ENCODE results near the gene GRID2. TPM values are rescaled to one million over a fixed set of nuclear protein-coding genes. Genes with fewer than 3 reads are reported as not detected.

GRID2 gene
- total RNA-seq, 2 donors from 2014 or later: 0.16 TPM; not detected in 1

- no peaks in the 10 kb centered on the region for H3K27me3 ChIP-seq
- H3K4me1 ChIP-seq: no peaks in the 10 kb centered on the region
- H3K4me3 ChIP-seq: no peak overlapping the region
- DNase-seq (ENCODE audit: low spot score): no peak
- H3K27ac ChIP-seq: no peak overlapping the region
- no peaks in the 10 kb centered on the region for H3K36me3 ChIP-seq
- H3K9me3 ChIP-seq: no peaks in the 10 kb centered on the region
- no peak for TF ChIP-seq CTCF (IDR thresholded peaks at IDR 0.05)
Observed at GRCh38 chr4:93184053-93184452, 880.3 kb downstream of the GRID2 start.

GRCh38 chr4:93186846-93187245, 883.1 kb downstream of the GRID2 start:
- DNase-seq (ENCODE audit: low spot score): no peak
- H3K27me3 ChIP-seq: no peaks in the 10 kb centered on the region
- H3K36me3 ChIP-seq: no peaks in the 10 kb centered on the region
- H3K4me3 ChIP-seq: no peak overlapping the region
- no peak overlapping the region for H3K27ac ChIP-seq
- no peaks in the 10 kb centered on the region for H3K9me3 ChIP-seq
- no peak for TF ChIP-seq CTCF (IDR thresholded peaks at IDR 0.05)
- H3K4me1 ChIP-seq: no peaks in the 10 kb centered on the region

GRCh38 chr4:93187466-93187865, 883.7 kb downstream of the GRID2 start:
- H3K36me3 ChIP-seq: no peaks in the 10 kb centered on the region
- TF ChIP-seq CTCF (IDR thresholded peaks at IDR 0.05): no peak

GRCh38 chr4:93187892-93188291, 884.1 kb downstream of the GRID2 start:
- H3K36me3 ChIP-seq: no peaks in the 10 kb centered on the region

More at GRCh38 chr4:93187466-93187865, 883.7 kb downstream of the GRID2 start:
- DNase-seq (ENCODE audit: low spot score): no peak
- Histone ChIP-seq H3K4me1 (no peaks in the 10 kb centered on the region), H3K27me3 (no peaks in the 10 kb centered on the region), H3K27ac (no peak overlapping the region), H3K4me3 (no peak overlapping the region), H3K9me3 (no peaks in the 10 kb centered on the region)

GRCh38 chr4:93199492-93199891, 895.7 kb downstream of the GRID2 start:
- no peaks in the 10 kb centered on the region for H3K9me3 ChIP-seq
- TF ChIP-seq CTCF (IDR thresholded peaks at IDR 0.05): peak in 1 of 2 donors; percentile 48
- H3K4me3 ChIP-seq: no peak overlapping the region
- H3K36me3 ChIP-seq: no peaks in the 10 kb centered on the region
- DNase-seq (ENCODE audit: low spot score): no peak
- no peaks in the 10 kb centered on the region for H3K27me3 ChIP-seq
- H3K27ac ChIP-seq: no peak overlapping the region
- H3K4me1 ChIP-seq: no peaks in the 10 kb centered on the region

More at GRCh38 chr4:93187892-93188291, 884.1 kb downstream of the GRID2 start:
- DNase-seq (ENCODE audit: low spot score): no peak
- Histone ChIP-seq H3K4me1 (no peaks in the 10 kb centered on the region), H3K9me3 (no peaks in the 10 kb centered on the region), H3K27me3 (no peaks in the 10 kb centered on the region), H3K27ac (no peak overlapping the region), H3K4me3 (no peak overlapping the region)
- TF ChIP-seq CTCF (IDR thresholded peaks at IDR 0.05): no peak

GRCh38 chr4:93201471-93202096, 897.8 kb downstream of the GRID2 start:
- Histone ChIP-seq H3K27me3 (no peaks in the 10 kb centered on the region), H3K36me3 (no peaks in the 10 kb centered on the region), H3K4me1 (no peaks in the 10 kb centered on the region), H3K27ac (no peak overlapping the region), H3K9me3 (no peaks in the 10 kb centered on the region), H3K4me3 (no peak overlapping the region)
- no peak for DNase-seq (ENCODE audit: low spot score)
- TF ChIP-seq CTCF (IDR thresholded peaks at IDR 0.05): no peak
